Measurements from ENCODE around the gene TMEM109.

GRCh38 chr11:60970890-60971289, 56.9 kb downstream of the TMEM109 start:
- TF ChIP-seq POLR2A (IDR thresholded peaks at IDR 0.05; ENCODE audit: low read length) (no peak), GATA1 (IDR thresholded peaks at IDR 0.05; ENCODE audit: low read depth, low read length) (no peak)
